PFSK-1 (cell line): Measurements from ENCODE around the gene FXYD2.

Source experiments
- POLR2AphosphoS5 ChIP-seq: IDR thresholded peaks from 2 replicates; pipeline ENCODE4 v1.6.1; 2012; ENCODE audit warnings: low read depth, mild to moderate bottlenecking, control low read depth, low read length, moderate library complexity
- REST ChIP-seq, 2 experiments: IDR thresholded peaks; 2 replicates each; pipeline versions ENCODE4 v1.6.1 to v1.8.0; 2011 to 2012; ENCODE audit warnings: low read depth in 2 of 2, low read length in 2 of 2, control low read depth in 1 of 2, inconsistent platforms in 1 of 2, mild to moderate bottlenecking in 1 of 2, moderate library complexity in 1 of 2; ENCODE audit not compliant: insufficient read depth in 1 of 2
- SIN3A ChIP-seq: IDR thresholded peaks from 2 replicates; pipeline ENCODE4 v1.6.1; 2012; ENCODE audit warnings: mild to moderate bottlenecking, low read length, moderate library complexity, borderline replicate concordance; ENCODE audit not compliant: insufficient read depth
- TAF1 ChIP-seq: IDR thresholded peaks from 2 replicates; pipeline ENCODE4 v1.6.1; 2012; ENCODE audit warnings: low read length, control low read depth, borderline replicate concordance; ENCODE audit not compliant: insufficient read depth

GRCh38 chr11:117830072-117830471 lies 5.5 kb upstream of the FXYD2 start:
- no peak for TF ChIP-seq POLR2AphosphoS5
- no peak for TF ChIP-seq TAF1
- TF ChIP-seq REST (IDR thresholded peaks at IDR 0.05; ENCODE audit: insufficient read depth in 1 of 2, low read depth in 2 of 2, low read length in 2 of 2): no peak
- TF ChIP-seq SIN3A: no peak
